ENCODE measurements around the gene NOXA1. TPM values are rescaled to one million over a fixed set of nuclear protein-coding genes. Genes with fewer than 3 reads are reported as not detected.

Gene NOXA1
- total RNA-seq, 3 donors from 2014 or later, result 2.9 to 13.8 (median 4.6) TPM

DNA sequence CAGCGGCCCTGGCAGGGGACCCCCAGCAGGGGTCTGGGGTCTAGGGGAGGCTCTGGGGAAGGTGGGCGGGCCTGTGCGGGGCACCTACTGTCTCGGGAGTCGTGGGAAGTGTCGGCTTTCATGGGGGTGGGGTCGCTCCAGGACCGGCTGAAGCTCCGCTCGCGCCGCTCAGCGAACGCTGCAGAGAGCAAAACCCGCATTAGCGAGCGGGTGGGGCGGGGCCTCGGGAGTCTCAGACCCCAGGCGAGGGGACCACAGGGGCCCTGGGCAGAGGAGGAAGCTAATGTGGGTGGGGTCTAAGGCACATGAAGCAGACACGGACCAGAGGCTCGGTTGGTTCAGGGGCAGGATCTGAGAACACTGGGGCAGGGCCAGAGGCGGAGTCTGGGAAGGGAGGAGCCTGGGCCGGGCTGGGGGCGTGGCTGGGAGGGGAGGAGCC, 30.5 kb downstream of the NOXA1 start:
- no peaks in the 10 kb centered on the region for H3K4me1 ChIP-seq
- DNase-seq (ENCODE audit: low spot score in 2 of 2), result peak in 1 of 2 donors; percentile 67
- H3K36me3 ChIP-seq, result no peaks in the 10 kb centered on the region
- H3K4me3 ChIP-seq, result peak overlapping the region; percentile 24 to 58 (median 49)
- H3K27me3 ChIP-seq, result no peaks in the 10 kb centered on the region
- TF ChIP-seq POLR2A (IDR thresholded peaks at IDR 0.05), result no peak
- TF ChIP-seq, protein P1, sequence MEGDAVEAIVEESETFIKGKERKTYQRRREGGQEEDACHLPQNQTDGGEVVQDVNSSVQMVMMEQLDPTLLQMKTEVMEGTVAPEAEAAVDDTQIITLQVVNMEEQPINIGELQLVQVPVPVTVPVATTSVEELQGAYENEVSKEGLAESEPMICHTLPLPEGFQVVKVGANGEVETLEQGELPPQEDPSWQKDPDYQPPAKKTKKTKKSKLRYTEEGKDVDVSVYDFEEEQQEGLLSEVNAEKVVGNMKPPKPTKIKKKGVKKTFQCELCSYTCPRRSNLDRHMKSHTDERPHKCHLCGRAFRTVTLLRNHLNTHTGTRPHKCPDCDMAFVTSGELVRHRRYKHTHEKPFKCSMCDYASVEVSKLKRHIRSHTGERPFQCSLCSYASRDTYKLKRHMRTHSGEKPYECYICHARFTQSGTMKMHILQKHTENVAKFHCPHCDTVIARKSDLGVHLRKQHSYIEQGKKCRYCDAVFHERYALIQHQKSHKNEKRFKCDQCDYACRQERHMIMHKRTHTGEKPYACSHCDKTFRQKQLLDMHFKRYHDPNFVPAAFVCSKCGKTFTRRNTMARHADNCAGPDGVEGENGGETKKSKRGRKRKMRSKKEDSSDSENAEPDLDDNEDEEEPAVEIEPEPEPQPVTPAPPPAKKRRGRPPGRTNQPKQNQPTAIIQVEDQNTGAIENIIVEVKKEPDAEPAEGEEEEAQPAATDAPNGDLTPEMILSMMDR (IDR thresholded peaks at IDR 0.05), result no peak
- intact Hi-C loops (cut with DNase I; ENCODE audit: low total_unique reads), result no loop called here
- H3K9me3 ChIP-seq, result no peaks in the 10 kb centered on the region
- no peak overlapping the region for H3K27ac ChIP-seq

DNA sequence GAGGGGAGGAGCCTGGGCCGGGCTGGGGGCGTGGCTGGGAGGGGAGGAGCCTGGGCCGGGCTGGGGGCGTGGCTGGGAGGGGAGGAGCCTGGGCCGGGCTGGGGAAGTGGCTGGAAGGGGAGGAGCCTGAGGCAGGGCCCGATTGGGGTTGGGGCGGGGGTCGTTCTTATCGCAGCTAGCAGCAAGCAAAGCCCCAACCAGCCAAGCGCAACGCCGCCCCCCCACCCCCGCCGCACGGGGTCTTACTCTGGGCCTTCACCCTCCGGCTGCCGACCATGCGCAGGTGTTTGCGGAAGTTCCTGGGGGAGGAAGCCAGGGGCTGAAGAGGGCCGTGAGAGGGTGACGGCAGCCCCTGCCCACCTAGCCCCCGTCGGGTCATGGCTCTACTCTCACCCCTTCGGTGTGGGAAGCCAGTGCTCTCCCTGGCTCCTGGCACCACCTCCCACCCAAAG, 31.0 kb downstream of the NOXA1 start:
- intact Hi-C loops (cut with DNase I; ENCODE audit: low total_unique reads), result no loop called here
- peak in 1 of 2 donors; percentile 56 for DNase-seq (ENCODE audit: low spot score in 2 of 2)
- Histone ChIP-seq H3K4me3 (peak overlapping the region; percentile 43 to 58 (median 54)), H3K9me3 (no peaks in the 10 kb centered on the region), H3K36me3 (no peaks in the 10 kb centered on the region), H3K27ac (peak overlapping the region; percentile 77 to 84), H3K4me1 (no peaks in the 10 kb centered on the region), H3K27me3 (no peaks in the 10 kb centered on the region)
- TF ChIP-seq, protein P1 (IDR thresholded peaks at IDR 0.05), result no peak
- TF ChIP-seq POLR2AphosphoS5 (IDR thresholded peaks at IDR 0.05) (no peak), POLR2A (IDR thresholded peaks at IDR 0.05) (no peak)

DNA sequence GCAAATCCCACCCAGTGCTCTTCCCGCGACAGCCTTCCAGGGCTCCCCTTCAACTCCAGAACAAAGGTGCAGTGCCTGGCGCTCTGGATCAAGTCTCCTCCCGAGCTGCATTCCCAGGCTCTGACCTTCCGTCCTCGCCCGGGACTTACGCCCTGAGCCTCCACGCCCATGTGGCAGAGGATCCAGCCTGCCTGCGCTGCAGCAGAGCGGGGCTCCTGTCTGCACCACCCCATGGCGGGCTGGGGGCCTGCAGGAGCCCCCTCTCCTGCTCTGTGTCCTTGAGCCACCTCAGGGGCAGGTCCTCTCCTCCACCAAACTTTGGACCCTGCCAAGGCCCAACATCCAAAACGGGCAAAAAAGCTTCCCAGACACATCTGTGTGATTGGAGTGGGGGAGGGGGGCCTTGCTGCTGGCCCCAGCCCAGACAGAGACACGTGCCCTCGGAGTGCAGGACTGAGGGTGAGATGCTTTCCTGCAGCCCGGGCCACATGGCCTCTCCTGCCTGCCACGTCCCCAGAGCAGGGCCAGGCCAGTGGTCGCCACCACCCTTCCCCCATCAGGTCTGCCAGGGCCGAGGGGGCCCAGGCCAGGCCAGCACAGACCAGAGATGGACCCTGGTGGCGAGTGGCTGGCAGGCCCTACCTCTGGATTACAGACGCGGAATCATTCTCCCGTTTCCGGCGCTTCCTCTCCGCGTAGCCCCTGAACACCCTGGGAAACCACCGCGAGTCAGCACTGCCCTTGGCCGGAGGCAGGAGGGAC, 31.6 kb downstream of the NOXA1 start:
- Histone ChIP-seq H3K4me1 (no peaks in the 10 kb centered on the region), H3K9me3 (no peaks in the 10 kb centered on the region), H3K4me3 (peak overlapping the region; percentile 43 to 58 (median 54)), H3K27me3 (no peaks in the 10 kb centered on the region), H3K36me3 (no peaks in the 10 kb centered on the region), H3K27ac (peak overlapping the region; percentile 77 to 84)
- DNase-seq (ENCODE audit: low spot score in 2 of 2), result no peak
- intact Hi-C loops (cut with DNase I; ENCODE audit: low total_unique reads), result no loop called here
- TF ChIP-seq POLR2AphosphoS5 (IDR thresholded peaks at IDR 0.05), result no peak

DNA sequence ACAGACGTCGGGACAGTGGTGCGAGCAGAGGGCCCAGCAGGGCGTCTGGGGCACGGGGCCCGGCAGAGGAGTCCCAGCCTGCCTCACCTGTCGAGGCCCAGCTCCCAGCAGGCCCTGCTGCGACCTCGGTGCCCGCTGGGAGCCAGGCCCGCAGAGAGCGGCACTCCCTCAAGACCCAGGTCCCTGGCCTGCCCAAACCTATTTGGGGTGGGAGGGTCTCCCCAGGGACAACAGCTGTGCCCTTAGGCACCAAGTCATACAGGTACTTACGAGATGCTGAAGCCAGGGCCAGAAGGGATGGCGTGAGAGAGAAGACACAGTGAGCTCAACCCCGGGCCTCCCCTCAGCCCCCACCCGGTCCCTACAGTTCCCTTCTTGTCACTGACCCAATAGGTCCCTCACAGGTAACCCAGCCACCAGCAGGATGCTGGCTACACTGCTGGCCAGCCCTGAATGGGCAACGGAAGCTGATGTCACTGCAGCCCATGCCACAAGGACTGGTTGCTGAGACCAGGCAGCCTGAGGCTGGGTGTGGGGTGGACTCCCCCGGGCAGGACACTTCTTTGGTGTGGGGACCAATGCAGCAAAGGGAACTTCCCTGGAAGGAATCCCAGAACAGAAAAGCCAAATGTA, 32.3 kb downstream of the NOXA1 start:
- H3K4me1 ChIP-seq, result no peaks in the 10 kb centered on the region
- no peak overlapping the region for H3K27ac ChIP-seq
- intact Hi-C loops (cut with DNase I; ENCODE audit: low total_unique reads), result no loop called here
- H3K36me3 ChIP-seq, result no peaks in the 10 kb centered on the region
- no peaks in the 10 kb centered on the region for H3K27me3 ChIP-seq
- no peaks in the 10 kb centered on the region for H3K9me3 ChIP-seq
- no peak for DNase-seq (ENCODE audit: low spot score in 2 of 2)
- TF ChIP-seq POLR2A (IDR thresholded peaks at IDR 0.05), result no peak
- TF ChIP-seq POLR2AphosphoS5 (IDR thresholded peaks at IDR 0.05), result no peak
- TF ChIP-seq, protein P1 (IDR thresholded peaks at IDR 0.05), result no peak
- no peak overlapping the region for H3K4me3 ChIP-seq

DNA sequence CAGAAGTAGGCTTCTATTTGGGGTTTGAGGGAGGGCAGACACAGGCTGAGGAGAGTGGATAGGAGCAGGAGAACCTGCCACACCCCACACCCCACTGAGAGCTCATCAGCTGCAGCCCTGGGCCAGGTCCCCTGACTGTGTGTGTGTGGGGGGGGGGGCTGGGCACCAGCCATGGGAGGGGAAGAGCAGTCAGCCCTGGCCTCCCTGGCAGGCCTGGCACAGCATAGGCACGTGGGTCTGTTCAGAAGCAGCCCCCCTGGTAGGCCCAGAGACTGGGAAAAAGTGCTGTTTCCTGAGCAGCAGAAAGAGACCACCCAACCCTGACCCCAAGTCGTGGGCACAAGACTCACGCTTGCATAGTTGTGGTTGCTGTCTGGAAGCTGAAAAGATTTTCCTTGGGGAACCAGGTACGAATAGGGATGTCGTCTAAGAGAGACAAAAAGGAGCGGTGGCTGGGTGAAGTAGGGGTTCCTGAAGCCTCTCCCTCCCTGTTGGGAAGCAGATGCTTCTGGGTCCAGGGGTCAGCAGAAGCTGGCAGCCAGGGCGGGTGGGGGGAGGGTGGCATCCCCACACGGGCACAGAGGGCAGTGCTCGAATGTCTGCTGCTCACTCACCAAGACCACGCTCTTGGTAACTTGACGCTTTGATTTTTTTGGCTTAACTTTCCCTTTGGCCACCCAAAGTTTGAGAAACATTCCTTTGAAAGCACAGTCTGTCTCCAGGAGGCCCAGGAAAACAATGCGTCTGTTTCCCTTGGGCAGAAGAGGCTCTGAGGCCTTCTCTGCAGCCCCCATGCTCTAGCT, 33.1 kb downstream of the NOXA1 start:
- intact Hi-C loops (cut with DNase I; ENCODE audit: low total_unique reads), result no loop called here
- no peak for DNase-seq (ENCODE audit: low spot score in 2 of 2)
- Histone ChIP-seq H3K27me3 (no peaks in the 10 kb centered on the region), H3K36me3 (no peaks in the 10 kb centered on the region), H3K9me3 (no peaks in the 10 kb centered on the region), H3K27ac (no peak overlapping the region), H3K4me1 (no peaks in the 10 kb centered on the region), H3K4me3 (no peak overlapping the region)
- TF ChIP-seq, protein P1 (IDR thresholded peaks at IDR 0.05), result no peak
- TF ChIP-seq POLR2A (IDR thresholded peaks at IDR 0.05) (no peak), POLR2AphosphoS5 (IDR thresholded peaks at IDR 0.05) (no peak)
